ENCODE data around the gene AGAP1. TPM values are rescaled to one million over a fixed set of nuclear protein-coding genes. Genes with fewer than 3 reads are reported as not detected.

The AGAP1 gene
- polyA plus RNA-seq, 4 donors = 9.8 to 19.2 (median 15.5) TPM

- H3K27ac ChIP-seq (ENCODE audit: low read depth in 1 of 3, low read length in 2 of 3) = no peak overlapping the region
- WGBS, 3 donors = 89 to 92% (median 91%) methylated on average over 10 of the region's 10 CpGs
- FAIRE-seq = no peak
Measured at GRCh38 chr2:236047176-236047575, 553.3 kb downstream of the AGAP1 start.

GRCh38 chr2:236047886-236048540 lies 554.2 kb downstream of the AGAP1 start:
- DNase-seq = peak; percentile 45 to 63
- Histone ChIP-seq H3K4me1 (ENCODE audit: control insufficient read depth in 3 of 3, insufficient read depth in 2 of 3, low read depth in 1 of 3, low read length in 2 of 3) (no peaks in the 10 kb centered on the region), H3K9me3 (ENCODE audit: control insufficient read depth in 2 of 2, insufficient read depth in 1 of 2, low read depth in 1 of 2, low read length in 1 of 2) (no peaks in the 10 kb centered on the region), H3K36me3 (ENCODE audit: control insufficient read depth in 3 of 3, insufficient read depth in 2 of 3, low read depth in 1 of 3, low read length in 3 of 3) (peaks cover 0 to 54% (median 9%) of the 10 kb centered on the region in 3 donors), H3K27ac (ENCODE audit: low read depth in 1 of 3, low read length in 2 of 3) (no peak overlapping the region), H3K4me3 (ENCODE audit: low read depth in 1 of 3, low read length in 3 of 3) (no peak overlapping the region), H3K27me3 (ENCODE audit: control insufficient read depth in 3 of 3, insufficient read depth in 3 of 3, low read length in 3 of 3) (no peaks in the 10 kb centered on the region)
- WGBS, 3 donors = 72 to 86% (median 78%) methylated on average over 10 of the region's 10 CpGs
- no peak for FAIRE-seq

More at GRCh38 chr2:236047176-236047575, 553.3 kb downstream of the AGAP1 start:
- H3K4me3 ChIP-seq (ENCODE audit: low read depth in 1 of 3, low read length in 3 of 3) = no peak overlapping the region
- H3K9me3 ChIP-seq (ENCODE audit: control insufficient read depth in 2 of 2, insufficient read depth in 1 of 2, low read depth in 1 of 2, low read length in 1 of 2) = no peaks in the 10 kb centered on the region
- H3K36me3 ChIP-seq (ENCODE audit: control insufficient read depth in 3 of 3, insufficient read depth in 2 of 3, low read depth in 1 of 3, low read length in 3 of 3) = peaks cover 0 to 56% (median 7%) of the 10 kb centered on the region in 3 donors
- no peak for DNase-seq
- no peaks in the 10 kb centered on the region for H3K27me3 ChIP-seq (ENCODE audit: control insufficient read depth in 3 of 3, insufficient read depth in 3 of 3, low read length in 3 of 3)
- H3K4me1 ChIP-seq (ENCODE audit: control insufficient read depth in 3 of 3, insufficient read depth in 2 of 3, low read depth in 1 of 3, low read length in 2 of 3) = no peaks in the 10 kb centered on the region

- FAIRE-seq = no peak
- Histone ChIP-seq H3K4me1 (ENCODE audit: control insufficient read depth in 3 of 3, insufficient read depth in 2 of 3, low read depth in 1 of 3, low read length in 2 of 3) (no peaks in the 10 kb centered on the region), H3K27ac (ENCODE audit: low read depth in 1 of 3, low read length in 2 of 3) (no peak overlapping the region), H3K36me3 (ENCODE audit: control insufficient read depth in 3 of 3, insufficient read depth in 2 of 3, low read depth in 1 of 3, low read length in 3 of 3) (peaks cover 0 to 46% (median 9%) of the 10 kb centered on the region in 3 donors), H3K9me3 (ENCODE audit: control insufficient read depth in 2 of 2, insufficient read depth in 1 of 2, low read depth in 1 of 2, low read length in 1 of 2) (no peaks in the 10 kb centered on the region), H3K4me3 (ENCODE audit: low read depth in 1 of 3, low read length in 3 of 3) (no peak overlapping the region), H3K27me3 (ENCODE audit: control insufficient read depth in 3 of 3, insufficient read depth in 3 of 3, low read length in 3 of 3) (no peaks in the 10 kb centered on the region)
- 67 to 83% (median 77%) methylated on average over 8 of the region's 8 CpGs for WGBS, 3 donors
- no peak for DNase-seq
Measured at GRCh38 chr2:236049981-236050380, 556.1 kb downstream of the AGAP1 start.

GRCh38 chr2:236051351-236051750 lies 557.5 kb downstream of the AGAP1 start:
- WGBS, 3 donors = 73 to 83% (median 80%) methylated on average over 10 of the region's 10 CpGs
- H3K4me3 ChIP-seq (ENCODE audit: low read depth in 1 of 3, low read length in 3 of 3) = no peak overlapping the region

GRCh38 chr2:236051806-236052205 lies 558.0 kb downstream of the AGAP1 start:
- Histone ChIP-seq H3K27ac (ENCODE audit: low read depth in 1 of 3, low read length in 2 of 3) (no peak overlapping the region), H3K36me3 (ENCODE audit: control insufficient read depth in 3 of 3, insufficient read depth in 2 of 3, low read depth in 1 of 3, low read length in 3 of 3) (peaks cover 0 to 36% (median 5%) of the 10 kb centered on the region in 3 donors), H3K9me3 (ENCODE audit: control insufficient read depth in 2 of 2, insufficient read depth in 1 of 2, low read depth in 1 of 2, low read length in 1 of 2) (no peaks in the 10 kb centered on the region), H3K27me3 (ENCODE audit: control insufficient read depth in 3 of 3, insufficient read depth in 3 of 3, low read length in 3 of 3) (no peaks in the 10 kb centered on the region), H3K4me1 (ENCODE audit: control insufficient read depth in 3 of 3, insufficient read depth in 2 of 3, low read depth in 1 of 3, low read length in 2 of 3) (no peaks in the 10 kb centered on the region), H3K4me3 (ENCODE audit: low read depth in 1 of 3, low read length in 3 of 3) (no peak overlapping the region)
- FAIRE-seq = no peak
- DNase-seq = no peak
- 88 to 93% (median 91%) methylated on average over 11 of the region's 11 CpGs for WGBS, 3 donors

More at GRCh38 chr2:236051351-236051750, 557.5 kb downstream of the AGAP1 start:
- DNase-seq (no peak), FAIRE-seq (no peak)
- Histone ChIP-seq H3K27me3 (ENCODE audit: control insufficient read depth in 3 of 3, insufficient read depth in 3 of 3, low read length in 3 of 3) (no peaks in the 10 kb centered on the region), H3K27ac (ENCODE audit: low read depth in 1 of 3, low read length in 2 of 3) (no peak overlapping the region), H3K4me1 (ENCODE audit: control insufficient read depth in 3 of 3, insufficient read depth in 2 of 3, low read depth in 1 of 3, low read length in 2 of 3) (no peaks in the 10 kb centered on the region), H3K9me3 (ENCODE audit: control insufficient read depth in 2 of 2, insufficient read depth in 1 of 2, low read depth in 1 of 2, low read length in 1 of 2) (no peaks in the 10 kb centered on the region), H3K36me3 (ENCODE audit: control insufficient read depth in 3 of 3, insufficient read depth in 2 of 3, low read depth in 1 of 3, low read length in 3 of 3) (peaks cover 0 to 34% (median 5%) of the 10 kb centered on the region in 3 donors)

- no peaks in the 10 kb centered on the region for H3K27me3 ChIP-seq (ENCODE audit: control insufficient read depth in 3 of 3, insufficient read depth in 3 of 3, low read length in 3 of 3)
- no peaks in the 10 kb centered on the region for H3K4me1 ChIP-seq (ENCODE audit: control insufficient read depth in 3 of 3, insufficient read depth in 2 of 3, low read depth in 1 of 3, low read length in 2 of 3)
- FAIRE-seq = no peak
- H3K4me3 ChIP-seq (ENCODE audit: low read depth in 1 of 3, low read length in 3 of 3) = no peak overlapping the region
- H3K9me3 ChIP-seq (ENCODE audit: control insufficient read depth in 2 of 2, insufficient read depth in 1 of 2, low read depth in 1 of 2, low read length in 1 of 2) = peaks cover 0 to under 1% of the 10 kb centered on the region in 2 donors
- 95 to 98% (median 96%) methylated on average over 14 of the region's 14 CpGs for WGBS, 3 donors
- no peak for DNase-seq
- H3K36me3 ChIP-seq (ENCODE audit: control insufficient read depth in 3 of 3, insufficient read depth in 2 of 3, low read depth in 1 of 3, low read length in 3 of 3) = peaks cover 0 to 33% (median 5%) of the 10 kb centered on the region in 3 donors
- H3K27ac ChIP-seq (ENCODE audit: low read depth in 1 of 3, low read length in 2 of 3) = no peak overlapping the region
Measured at GRCh38 chr2:236052206-236052605, 558.4 kb downstream of the AGAP1 start.

GRCh38 chr2:236052926-236053821 lies 559.3 kb downstream of the AGAP1 start:
- Histone ChIP-seq H3K4me1 (ENCODE audit: control insufficient read depth in 3 of 3, insufficient read depth in 2 of 3, low read depth in 1 of 3, low read length in 2 of 3) (no peaks in the 10 kb centered on the region), H3K36me3 (ENCODE audit: control insufficient read depth in 3 of 3, insufficient read depth in 2 of 3, low read depth in 1 of 3, low read length in 3 of 3) (peaks cover 0 to 36% (median 7%) of the 10 kb centered on the region in 3 donors), H3K9me3 (ENCODE audit: control insufficient read depth in 2 of 2, insufficient read depth in 1 of 2, low read depth in 1 of 2, low read length in 1 of 2) (peaks cover 0 to 10% of the 10 kb centered on the region in 2 donors), H3K4me3 (ENCODE audit: low read depth in 1 of 3, low read length in 3 of 3) (no peak overlapping the region), H3K27me3 (ENCODE audit: control insufficient read depth in 3 of 3, insufficient read depth in 3 of 3, low read length in 3 of 3) (no peaks in the 10 kb centered on the region), H3K27ac (ENCODE audit: low read depth in 1 of 3, low read length in 2 of 3) (no peak overlapping the region)
- 81 to 89% (median 88%) methylated on average over 37 of the region's 37 CpGs for WGBS, 3 donors
- no peak for DNase-seq
- FAIRE-seq = no peak

GRCh38 chr2:236054125-236054524 lies 560.3 kb downstream of the AGAP1 start:
- FAIRE-seq (no peak), DNase-seq (no peak)
- Histone ChIP-seq H3K4me1 (ENCODE audit: control insufficient read depth in 3 of 3, insufficient read depth in 2 of 3, low read depth in 1 of 3, low read length in 2 of 3) (no peaks in the 10 kb centered on the region), H3K4me3 (ENCODE audit: low read depth in 1 of 3, low read length in 3 of 3) (no peak overlapping the region), H3K27me3 (ENCODE audit: control insufficient read depth in 3 of 3, insufficient read depth in 3 of 3, low read length in 3 of 3) (no peaks in the 10 kb centered on the region), H3K27ac (ENCODE audit: low read depth in 1 of 3, low read length in 2 of 3) (no peak overlapping the region), H3K36me3 (ENCODE audit: control insufficient read depth in 3 of 3, insufficient read depth in 2 of 3, low read depth in 1 of 3, low read length in 3 of 3) (peaks cover 3 to 26% (median 4%) of the 10 kb centered on the region in 3 donors), H3K9me3 (ENCODE audit: control insufficient read depth in 2 of 2, insufficient read depth in 1 of 2, low read depth in 1 of 2, low read length in 1 of 2) (peaks cover 0 to 14% of the 10 kb centered on the region in 2 donors)
- whole genome bisulfite sequencing, 3 donors = 70 to 86% (median 80%) methylated on average over 2 of the region's 2 CpGs
